K562 (cell line): ENCODE data around the gene BAIAP2. TPM values are rescaled to one million over a fixed set of nuclear protein-coding genes. Genes with fewer than 3 reads are reported as not detected.

Experiments
- ATAC-seq: fragments of 200-7000 bp; cut with Tn5 transposase; 3 replicates; pipeline ENCODE4 v1.9.1; 2020; ENCODE audit warnings: moderate library complexity
- BruUV-seq: library from RNA; stranded (reverse); fragments of 400-500 nt; replicated peaks from 2 replicates; lab custom pipeline; 2021; lab: Mats Ljungman, UMichigan
- CTCF ChIA-PET: fragments of 300-600 bp; formaldehyde crosslinking; extraction: SDS; loops from one replicate; lab custom pipeline; 2021; ENCODE audit warnings: low intra/inter-chr PET ratio; lab: Yijun Ruan, JAX
- POLR2A ChIA-PET: fragments of 300-600, 350-650 bp; sonication (Branson Sonifier 250); formaldehyde crosslinking; extraction: SDS; loops from one replicate; lab custom pipeline; 2021; ENCODE audit warnings: antibody characterized with exemption, inconsistent platforms; lab: Yijun Ruan, JAX
- DNase-seq, 4 experiments: peaks; one replicate each; pipeline versions ENCODE4 v3.0.0 to v3.0.0-alpha.2; 2011 to 2018; ENCODE audit warnings: low spot score in 3 of 4, mixed read lengths in 3 of 4; ENCODE audit errors: extremely low read depth in 1 of 4
- FAIRE-seq: peaks from 2 replicates; lab custom pipeline; 2011; peaks lifted over from hg19 to GRCh38; lab: Jason Lieb, UNC
- H2AFZ ChIP-seq: 2 replicates; pipeline ENCODE4 v1.6.0; 2011; ENCODE audit warnings: low read depth, low read length, control low read depth, inconsistent platforms
- H3K27ac ChIP-seq: fragments of 200-600 bp; 3 replicates; pipeline ENCODE4 v1.8.0; 2011; ENCODE audit warnings: low read depth, mild to moderate bottlenecking, control low read depth, inconsistent platforms, low read length, moderate library complexity, mixed read lengths; ENCODE audit errors: extremely low read depth
- H3K27me3 ChIP-seq, 2 experiments: fragments of 300-600 bp in 1 of 2; 2 replicates in 1 of 2; 3 replicates in 1 of 2; pipeline versions ENCODE4 v1.6.0 to v1.8.0; 2011; ENCODE audit warnings: inconsistent platforms in 2 of 2, low read length in 2 of 2, mild to moderate bottlenecking in 1 of 2, mixed read lengths in 1 of 2, moderate library complexity in 1 of 2; ENCODE audit not compliant: control insufficient read depth in 2 of 2, insufficient read depth in 2 of 2
- H3K36me3 ChIP-seq: fragments of 300-600 bp; 3 replicates; pipeline ENCODE4 v1.8.0; 2011; ENCODE audit warnings: mild to moderate bottlenecking, low read length, inconsistent platforms; ENCODE audit not compliant: control insufficient read depth, insufficient read depth
- H3K4me1 ChIP-seq, 2 experiments: fragments of 200-600 bp in 1 of 2; replicated peaks in 1 of 2; 2 replicates in 1 of 2; 3 replicates in 1 of 2; pipeline versions ENCODE4 v1.5.1 to v1.8.0; 2011; ENCODE audit warnings: inconsistent platforms in 2 of 2, low read length in 2 of 2, mild to moderate bottlenecking in 1 of 2, mixed read lengths in 1 of 2, moderate library complexity in 1 of 2; ENCODE audit not compliant: control insufficient read depth in 2 of 2, insufficient read depth in 2 of 2
- H3K4me2 ChIP-seq: 2 replicates; pipeline ENCODE4 v1.6.1; 2011; ENCODE audit warnings: low read length, control low read depth, inconsistent platforms, mixed read lengths; ENCODE audit not compliant: insufficient read depth
- H3K4me3 ChIP-seq: fragments of 200-600 bp; sonication (generic), shearing (Covaris generic); 2 replicates; pipeline ENCODE4 v1.5.1; 2016; ENCODE audit warnings: control low read depth, inconsistent platforms
- H3K79me2 ChIP-seq: fragments of 200-600 bp; 3 replicates; pipeline ENCODE4 v1.8.0; 2011; ENCODE audit warnings: low read length, inconsistent platforms; ENCODE audit not compliant: control insufficient read depth, insufficient read depth
- H3K9ac ChIP-seq, 2 experiments: 2 replicates each; pipeline versions ENCODE4 v1.6.0 to v1.6.1; 2011; ENCODE audit warnings: low read depth in 2 of 2, low read length in 2 of 2, control low read depth in 1 of 2, inconsistent platforms in 1 of 2, mild to moderate bottlenecking in 1 of 2, mixed read lengths in 1 of 2; ENCODE audit not compliant: insufficient read depth in 1 of 2
- H3K9me1 ChIP-seq: one replicate; pipeline ENCODE4 v1.6.0; 2011; ENCODE audit warnings: inconsistent platforms, mild to moderate bottlenecking, low read length, moderate library complexity; ENCODE audit not compliant: control insufficient read depth, insufficient read depth
- H3K9me3 ChIP-seq: replicated peaks from 2 replicates; pipeline ENCODE4 v1.5.1; 2011; ENCODE audit warnings: low read depth, low read length, inconsistent platforms; ENCODE audit not compliant: control insufficient read depth, insufficient read depth
- H4K20me1 ChIP-seq: replicated peaks from 2 replicates; pipeline ENCODE4 v1.6.1; 2011; ENCODE audit warnings: low read length, inconsistent platforms, mixed read lengths; ENCODE audit not compliant: control insufficient read depth, insufficient read depth
- WGBS: fragments of 100-300 bp; shearing (Covaris generic); methylation state at CpG from one replicate; pipeline ENCODE4 v1.1.6; 2016; ENCODE audit warnings: low coverage, mixed read lengths; ENCODE audit not compliant: insufficient coverage; ENCODE audit errors: missing lambda C conversion rate; 5-methylcytosine and 5-hydroxymethylcytosine counted together
- in situ Hi-C: fragments of 300-500 bp; cut with MboI; formaldehyde crosslinking; loops from 4 replicates; pipeline ENCODE4 v1.15.0; 2018; ENCODE audit warnings: inconsistent platforms, mixed read lengths
- intact Hi-C: fragments of 100-400 bp; cut with micrococcal nuclease; formaldehyde crosslinking; loops from 2 replicates; pipeline ENCODE4 v1.14.2; 2022
- polyA plus RNA-seq, 8 experiments: library from polyadenylated mRNA; depleted of rRNA in 4 of 8; stranded (reverse) in 5 of 8; unstranded in 3 of 8; fragments of >200 nt; fragmentation: Nextera tagmentation in 2 of 8; fragmentation: Illumina TruSeq in 1 of 8; extraction: Ambion mirVana in 2 of 8; extraction: Trizol in 1 of 8; gene quantifications; 2 replicates each; pipeline versions ENCODE4 v1.2.1 to v1.2.3, GENCODE V29; 2011 to 2014; ENCODE audit warnings: inconsistent platforms in 1 of 8, missing spikeins in 1 of 8
- total RNA-seq, 7 experiments: library from RNA; depleted of rRNA in 6 of 7; stranded (reverse); fragments of >200 nt in 6 of 7; fragmentation: Illumina TruSeq in 2 of 7; extraction: Trizol in 2 of 7; gene quantifications; 2 replicates each; pipeline versions ENCODE4 v1.2.1 to v1.2.3, GENCODE V29; 2011 to 2021; ENCODE audit warnings: low replicate concordance in 1 of 7
- TF ChIP-seq, protein P1 (sequence below): fragments of 450-650 bp; IDR thresholded peaks from one replicate; pipeline ENCODE4 v1.6.1; 2018; ENCODE audit warnings: mild to moderate bottlenecking, moderate library complexity; ENCODE audit not compliant: partially characterized antibody
- TF ChIP-seq, protein P2 (sequence below): sonication (generic); formaldehyde crosslinking; IDR thresholded peaks from 2 replicates; pipeline ENCODE4 v1.8.1; 2023; ENCODE audit warnings: mild to moderate bottlenecking, missing genetic modification reagents

The BAIAP2 gene
- total and polyA plus RNA-seq, 9 of the 15 experiments (the other 6 are each of a cell fraction or from before 2014, with no cell fraction given): 2.3 to 51.6 (median 18.4) TPM

DNA sequence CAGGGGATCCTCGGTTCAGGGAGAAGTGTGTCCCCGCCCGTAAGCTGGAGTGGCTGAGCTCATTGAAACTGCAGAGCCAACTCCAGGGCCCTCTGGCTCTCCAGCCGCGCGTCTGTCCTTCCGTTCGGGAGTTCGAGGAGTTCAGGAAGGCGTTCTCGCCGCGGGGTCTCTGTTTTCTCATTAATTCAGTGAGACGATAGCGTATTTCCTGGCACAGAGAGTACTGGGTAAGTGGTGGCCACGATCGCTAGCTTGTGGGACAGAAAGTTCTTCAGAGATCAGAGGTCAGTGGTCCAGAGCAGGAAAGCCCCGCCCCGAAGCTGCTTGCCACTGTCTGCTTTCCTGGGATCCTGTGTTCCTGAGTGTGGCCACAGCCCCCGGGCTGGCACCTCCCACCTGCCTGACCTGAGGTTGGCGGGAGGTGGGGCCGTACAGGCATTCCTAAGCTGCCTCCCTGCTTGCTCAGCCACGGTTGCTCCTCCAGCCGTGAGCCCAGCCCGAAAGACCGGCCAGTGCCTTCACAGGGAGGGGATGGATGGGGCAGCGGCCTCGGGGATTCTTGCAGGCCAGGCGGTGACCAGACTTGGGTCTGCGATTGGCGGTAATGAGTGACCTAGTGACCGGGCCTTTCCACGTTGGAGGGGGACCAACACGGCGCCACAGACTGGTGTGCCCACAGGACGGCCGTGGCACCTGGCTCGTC, 8.9 kb downstream of the BAIAP2 start:
- ATAC-seq: no peak
- DNase-seq: no peak
- ChIA-PET POLR2A (interaction anchor here (0.5 to 1.8 kb wide), 5 partner anchors 9 to 514 kb away, joined by 3 to 6 read pairs (median 3); partner anchors contain the start of gene BAIAP2), CTCF (no interaction called here)
- FAIRE-seq: no peak
- peaks cover 39% of the 10 kb centered on the region for H4K20me1 ChIP-seq
- no peak overlapping the region for H3K4me3 ChIP-seq
- no TSS peak for BruUV-seq
- TF ChIP-seq, protein P1, sequence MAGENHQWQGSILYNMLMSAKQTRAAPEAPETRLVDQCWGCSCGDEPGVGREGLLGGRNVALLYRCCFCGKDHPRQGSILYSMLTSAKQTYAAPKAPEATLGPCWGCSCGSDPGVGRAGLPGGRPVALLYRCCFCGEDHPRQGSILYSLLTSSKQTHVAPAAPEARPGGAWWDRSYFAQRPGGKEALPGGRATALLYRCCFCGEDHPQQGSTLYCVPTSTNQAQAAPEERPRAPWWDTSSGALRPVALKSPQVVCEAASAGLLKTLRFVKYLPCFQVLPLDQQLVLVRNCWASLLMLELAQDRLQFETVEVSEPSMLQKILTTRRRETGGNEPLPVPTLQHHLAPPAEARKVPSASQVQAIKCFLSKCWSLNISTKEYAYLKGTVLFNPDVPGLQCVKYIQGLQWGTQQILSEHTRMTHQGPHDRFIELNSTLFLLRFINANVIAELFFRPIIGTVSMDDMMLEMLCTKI: no peak
- TF ChIP-seq, protein P2, sequence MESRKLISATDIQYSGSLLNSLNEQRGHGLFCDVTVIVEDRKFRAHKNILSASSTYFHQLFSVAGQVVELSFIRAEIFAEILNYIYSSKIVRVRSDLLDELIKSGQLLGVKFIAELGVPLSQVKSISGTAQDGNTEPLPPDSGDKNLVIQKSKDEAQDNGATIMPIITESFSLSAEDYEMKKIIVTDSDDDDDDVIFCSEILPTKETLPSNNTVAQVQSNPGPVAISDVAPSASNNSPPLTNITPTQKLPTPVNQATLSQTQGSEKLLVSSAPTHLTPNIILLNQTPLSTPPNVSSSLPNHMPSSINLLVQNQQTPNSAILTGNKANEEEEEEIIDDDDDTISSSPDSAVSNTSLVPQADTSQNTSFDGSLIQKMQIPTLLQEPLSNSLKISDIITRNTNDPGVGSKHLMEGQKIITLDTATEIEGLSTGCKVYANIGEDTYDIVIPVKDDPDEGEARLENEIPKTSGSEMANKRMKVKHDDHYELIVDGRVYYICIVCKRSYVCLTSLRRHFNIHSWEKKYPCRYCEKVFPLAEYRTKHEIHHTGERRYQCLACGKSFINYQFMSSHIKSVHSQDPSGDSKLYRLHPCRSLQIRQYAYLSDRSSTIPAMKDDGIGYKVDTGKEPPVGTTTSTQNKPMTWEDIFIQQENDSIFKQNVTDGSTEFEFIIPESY: peak; percentile 63; the same call in 1 of the 2 replicates
- H3K27me3 ChIP-seq: no peaks in the 10 kb centered on the region
- in situ Hi-C loops: no loop called here
- H3K27ac ChIP-seq: no peak overlapping the region
- 77% methylated on average over 28 of the region's 38 CpGs for WGBS
- peak overlapping the region in 1 of 2 experiments; percentile 61; a peak in 2 of 4 replicates for H3K9ac ChIP-seq
- no peaks in the 10 kb centered on the region for H3K9me3 ChIP-seq
- peaks cover 86% of the 10 kb centered on the region for H3K79me2 ChIP-seq
- intact Hi-C loops: loop anchor here (5.0 kb wide), 1 partner anchor 53 kb away; no protein-coding TSS in a partner anchor
- peaks cover 19% of the 10 kb centered on the region; the same call in 1 of the 3 replicates for H3K36me3 ChIP-seq
- peaks cover 18 to 81% of the 10 kb centered on the region in 2 experiments for H3K4me1 ChIP-seq
- peaks cover 16% of the 10 kb centered on the region for H3K9me1 ChIP-seq
- H3K4me2 ChIP-seq: no peak overlapping the region
- H2AFZ ChIP-seq: no peak overlapping the region
